T47D (cell line): ENCODE results near the gene CENPP.

Source experiments
- DNase-seq, 2 experiments: peaks; one replicate each; pipeline versions ENCODE4 v3.0.0 to v3.0.0-alpha.2; 2011 to 2012; ENCODE audit warnings: low read depth in 1 of 2, low spot score in 1 of 2
- JUND ChIP-seq: IDR thresholded peaks from 2 replicates; pipeline ENCODE4 v1.6.1; 2012; ENCODE audit warnings: low read depth
- in situ Hi-C: cut with HindIII; loops from 2 replicates; pipeline ENCODE4 v1.10.0; 2016; ENCODE audit warnings: low sequenced_read_pairs, low pct_unique_long_range_greater_than_20kb

CENPP gene

GRCh38 chr9:92503156-92503555, 177.4 kb downstream of the CENPP start:
- in situ Hi-C loops, result no loop called here
- TF ChIP-seq JUND, result no peak

GRCh38 chr9:92504881-92505280, 179.1 kb downstream of the CENPP start:
- in situ Hi-C loops, result no loop called here
- no peak for DNase-seq
- no peak for TF ChIP-seq JUND

More at GRCh38 chr9:92503156-92503555, 177.4 kb downstream of the CENPP start:
- no peak for DNase-seq

GRCh38 chr9:92506184-92506857, 180.6 kb downstream of the CENPP start:
- no peak for TF ChIP-seq JUND
- no peak for DNase-seq
- in situ Hi-C loops, result no loop called here

DNA sequence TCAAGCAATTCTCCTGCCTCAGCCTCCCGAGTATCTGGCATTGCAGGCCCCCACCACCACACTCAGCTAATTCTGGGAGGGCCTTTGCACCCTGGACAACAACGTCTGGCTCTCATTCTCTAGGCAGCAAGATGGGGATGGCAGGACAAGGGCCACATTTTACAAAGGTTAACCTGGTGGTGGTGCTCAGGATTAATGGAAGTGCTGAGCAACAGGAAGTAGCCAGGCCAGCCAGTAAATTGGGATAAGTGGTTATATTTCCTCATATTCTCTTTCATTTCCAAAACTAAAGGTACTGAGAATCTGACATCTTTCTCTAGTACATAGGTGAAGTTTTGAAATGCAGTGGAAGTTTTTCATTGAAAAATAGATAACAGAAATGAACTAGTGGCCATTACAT, 181.3 kb downstream of the CENPP start:
- in situ Hi-C loops, result no loop called here
- TF ChIP-seq JUND, result no peak
- peak in 1 of 2 experiments; percentile 4 for DNase-seq

- TF ChIP-seq JUND, result no peak
- DNase-seq, result no peak
- in situ Hi-C loops, result no loop called here
Measured at GRCh38 chr9:92507496-92507895, 181.7 kb downstream of the CENPP start.

- in situ Hi-C loops, result no loop called here
- no peak for TF ChIP-seq JUND
- no peak for DNase-seq
Measured at GRCh38 chr9:92508018-92508820, 182.5 kb downstream of the CENPP start.

DNA sequence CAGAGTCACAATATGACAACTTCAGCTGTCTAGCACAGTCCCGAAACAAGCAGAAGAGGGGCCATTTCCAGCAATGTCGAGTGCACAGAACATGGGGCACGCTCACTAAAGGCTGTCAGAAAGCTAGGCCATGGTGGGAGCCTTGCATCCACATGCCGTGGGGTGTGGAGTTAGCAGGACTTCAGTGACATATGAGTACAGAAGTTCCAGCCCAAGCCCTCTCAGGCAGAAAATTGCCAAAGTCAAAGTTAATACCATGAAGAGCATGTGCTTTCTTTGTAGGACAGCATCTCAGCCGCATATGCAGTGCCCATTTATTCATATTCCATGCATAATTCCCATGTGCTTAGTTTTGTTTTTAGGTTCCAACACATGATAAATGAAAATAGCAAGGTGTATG, 183.3 kb downstream of the CENPP start:
- no peak for TF ChIP-seq JUND
- in situ Hi-C loops, result no loop called here
- DNase-seq, result no peak

- TF ChIP-seq JUND, result no peak
- DNase-seq, result no peak
- in situ Hi-C loops, result no loop called here
Measured at GRCh38 chr9:92510747-92511146, 185.0 kb downstream of the CENPP start.

DNA sequence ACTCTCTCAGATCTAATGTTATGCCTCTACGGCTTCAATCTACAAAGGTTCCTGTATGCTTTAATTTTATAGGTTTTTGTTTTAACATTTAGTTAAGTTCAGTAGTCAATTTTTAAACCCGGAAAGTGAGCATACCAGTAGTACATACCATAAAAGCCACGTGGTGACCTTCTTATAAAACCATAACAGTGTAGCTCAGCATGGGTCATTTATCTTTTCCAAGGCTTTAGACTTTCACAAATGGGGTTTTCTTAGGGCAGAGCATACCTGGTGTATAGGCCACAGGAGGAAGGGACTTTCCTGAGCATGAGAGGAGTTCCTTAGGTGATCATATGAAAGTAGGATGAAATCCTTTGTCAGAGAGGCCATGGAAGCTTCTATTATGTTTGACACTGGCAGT, 186.9 kb downstream of the CENPP start:
- DNase-seq, result no peak
- in situ Hi-C loops, result no loop called here
- TF ChIP-seq JUND, result no peak

GRCh38 chr9:92513349-92513748, 187.6 kb downstream of the CENPP start:
- DNase-seq, result no peak
- TF ChIP-seq JUND, result no peak
- in situ Hi-C loops, result no loop called here

DNA sequence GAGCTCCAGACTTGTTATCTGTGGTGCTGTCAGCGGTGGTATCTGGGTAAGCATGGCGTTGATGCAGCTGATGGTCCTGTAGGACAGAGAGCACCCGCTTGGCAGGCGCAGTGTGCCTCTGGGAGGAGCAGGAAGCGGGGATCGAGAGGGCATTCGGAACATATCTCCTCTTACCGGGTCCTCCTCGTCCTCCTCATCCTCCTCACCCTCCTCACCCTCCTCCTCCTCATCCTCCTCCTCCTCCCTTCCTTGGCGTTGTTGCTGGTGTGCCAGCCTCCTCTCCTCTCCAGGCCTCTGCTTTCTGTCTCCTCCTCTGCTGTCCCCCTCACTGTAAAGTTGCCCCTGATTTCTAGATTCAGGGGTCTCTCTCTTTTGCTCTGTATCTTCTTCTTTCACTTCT, 188.9 kb downstream of the CENPP start:
- DNase-seq, result no peak
- in situ Hi-C loops, result no loop called here
- TF ChIP-seq JUND, result no peak

DNA sequence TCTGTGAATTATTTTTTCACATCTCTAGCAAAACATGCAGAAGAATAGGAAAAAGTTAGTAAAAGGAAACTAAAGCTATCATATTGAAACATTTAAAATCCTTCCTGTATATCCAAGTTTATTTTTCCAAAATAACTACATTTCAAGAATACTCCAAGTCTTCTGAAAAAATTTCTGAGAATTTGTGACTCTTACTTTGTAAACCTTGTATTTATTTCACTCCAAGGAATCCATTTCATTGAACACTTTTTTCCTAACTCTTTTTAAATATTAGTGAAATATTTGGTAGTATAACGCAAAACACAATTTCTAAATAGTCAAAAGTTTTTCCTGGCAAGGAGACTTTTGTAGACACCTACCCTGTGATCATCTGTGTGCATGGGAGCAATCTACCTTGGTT, 190.8 kb downstream of the CENPP start:
- TF ChIP-seq JUND, result no peak
- no peak for DNase-seq
- in situ Hi-C loops, result no loop called here

DNA sequence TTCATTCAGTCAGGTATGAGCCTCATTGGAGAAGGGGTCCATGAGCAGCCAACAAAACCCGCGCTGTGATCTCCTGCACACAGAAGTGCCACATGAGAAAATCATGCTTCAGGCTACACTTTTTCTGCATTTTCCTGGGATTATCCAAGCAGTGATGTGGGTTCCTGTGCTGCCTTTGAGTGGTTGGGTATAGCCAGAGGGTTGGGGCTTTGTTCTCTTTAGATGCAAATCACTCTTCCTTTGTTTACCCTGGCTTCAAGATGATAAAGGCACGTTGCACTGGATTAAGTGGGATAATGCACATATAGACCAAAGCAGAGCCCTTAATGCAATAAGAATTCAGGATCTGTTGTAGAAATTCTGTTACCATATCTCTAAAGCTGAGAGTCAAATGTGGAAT, 191.3 kb downstream of the CENPP start:
- in situ Hi-C loops, result no loop called here
- DNase-seq, result peak in 1 of 2 experiments; percentile 16
- TF ChIP-seq JUND, result no peak
